ENCODE data around the gene AKIRIN2.

AKIRIN2 gene

GRCh38 chr6:87661016-87661415, 41.0 kb downstream of the AKIRIN2 start:
- Mint-ChIP-seq H3K9me3 (no peaks in the 10 kb centered on the region), H3K27ac (no peak overlapping the region), H3K4me1 (peaks cover 10% of the 10 kb centered on the region), H3K4me3 (no peak overlapping the region), H3K36me3 (ENCODE audit: low read depth) (peaks cover 30% of the 10 kb centered on the region), H3K27me3 (no peaks in the 10 kb centered on the region)
- DNase-seq (no peak), ATAC-seq (no peak)

DNA sequence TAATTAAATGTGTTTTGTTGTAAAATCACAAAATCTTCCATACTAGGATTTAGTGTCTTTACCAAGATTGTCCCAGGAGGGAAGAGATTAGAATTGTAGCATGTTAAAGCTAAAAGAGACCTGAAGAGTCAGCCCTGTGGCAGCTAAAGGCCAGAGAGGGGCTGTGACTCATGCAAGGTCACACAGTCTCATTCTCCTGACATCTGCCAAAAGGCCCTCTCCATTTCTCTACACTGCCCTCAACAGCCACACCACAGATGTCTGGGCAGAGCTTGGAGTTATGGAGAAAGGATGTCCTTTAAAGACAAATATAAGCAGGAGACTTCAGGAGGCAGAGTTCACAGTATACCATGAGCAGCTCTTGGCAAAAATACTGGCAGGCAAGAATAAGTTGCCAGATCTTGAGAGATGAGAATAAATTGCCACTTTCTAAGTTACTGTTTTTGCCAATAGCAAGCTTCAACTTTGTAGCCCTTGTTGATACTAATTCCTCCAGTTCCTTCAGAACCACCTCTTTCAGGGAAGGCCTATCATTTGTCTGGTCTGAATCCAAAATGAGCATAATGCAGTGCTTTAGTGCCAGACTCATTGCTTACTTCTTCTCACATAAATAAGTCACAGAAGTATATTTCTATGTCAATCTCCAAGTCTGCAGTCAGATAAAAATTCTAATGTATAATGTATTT, 41.7 kb downstream of the AKIRIN2 start:
- H3K4me3 Mint-ChIP-seq, result no peak overlapping the region
- no peaks in the 10 kb centered on the region for H3K9me3 Mint-ChIP-seq
- H3K36me3 Mint-ChIP-seq (ENCODE audit: low read depth), result peaks cover 28% of the 10 kb centered on the region
- H3K27me3 Mint-ChIP-seq, result no peaks in the 10 kb centered on the region
- H3K27ac Mint-ChIP-seq, result no peak overlapping the region
- H3K4me1 Mint-ChIP-seq, result peaks cover 10% of the 10 kb centered on the region
- no peak for DNase-seq
- ATAC-seq, result peak; percentile 68

- peaks cover 35% of the 10 kb centered on the region for H3K36me3 Mint-ChIP-seq (ENCODE audit: low read depth)
- no peak for ATAC-seq
- H3K4me3 Mint-ChIP-seq, result no peak overlapping the region
Measured at GRCh38 chr6:87658516-87658915, 43.5 kb downstream of the AKIRIN2 start.

GRCh38 chr6:87656857-87657256, 45.2 kb downstream of the AKIRIN2 start:
- Mint-ChIP-seq H3K27me3 (no peaks in the 10 kb centered on the region), H3K4me3 (no peak overlapping the region), H3K9me3 (no peaks in the 10 kb centered on the region), H3K4me1 (peaks cover 18% of the 10 kb centered on the region), H3K27ac (no peak overlapping the region), H3K36me3 (ENCODE audit: low read depth) (peaks cover 35% of the 10 kb centered on the region)
- no peak for DNase-seq
- no peak for ATAC-seq

More at GRCh38 chr6:87658516-87658915, 43.5 kb downstream of the AKIRIN2 start:
- no peak for DNase-seq
- no peaks in the 10 kb centered on the region for H3K9me3 Mint-ChIP-seq
- no peak overlapping the region for H3K27ac Mint-ChIP-seq
- H3K27me3 Mint-ChIP-seq, result no peaks in the 10 kb centered on the region
- H3K4me1 Mint-ChIP-seq, result peaks cover 10% of the 10 kb centered on the region

GRCh38 chr6:87655824-87656223, 46.2 kb downstream of the AKIRIN2 start:
- Mint-ChIP-seq H3K4me1 (peaks cover 18% of the 10 kb centered on the region), H3K27me3 (no peaks in the 10 kb centered on the region), H3K9me3 (no peaks in the 10 kb centered on the region), H3K36me3 (ENCODE audit: low read depth) (peaks cover 36% of the 10 kb centered on the region), H3K27ac (no peak overlapping the region), H3K4me3 (no peak overlapping the region)
- no peak for DNase-seq
- ATAC-seq, result no peak

- DNase-seq (no peak), ATAC-seq (no peak)
- Mint-ChIP-seq H3K4me3 (no peak overlapping the region), H3K9me3 (no peaks in the 10 kb centered on the region), H3K36me3 (ENCODE audit: low read depth) (peaks cover 34% of the 10 kb centered on the region), H3K4me1 (peaks cover 17% of the 10 kb centered on the region), H3K27ac (no peak overlapping the region), H3K27me3 (no peaks in the 10 kb centered on the region)
Measured at GRCh38 chr6:87654875-87655454, 47.1 kb downstream of the AKIRIN2 start.

DNA sequence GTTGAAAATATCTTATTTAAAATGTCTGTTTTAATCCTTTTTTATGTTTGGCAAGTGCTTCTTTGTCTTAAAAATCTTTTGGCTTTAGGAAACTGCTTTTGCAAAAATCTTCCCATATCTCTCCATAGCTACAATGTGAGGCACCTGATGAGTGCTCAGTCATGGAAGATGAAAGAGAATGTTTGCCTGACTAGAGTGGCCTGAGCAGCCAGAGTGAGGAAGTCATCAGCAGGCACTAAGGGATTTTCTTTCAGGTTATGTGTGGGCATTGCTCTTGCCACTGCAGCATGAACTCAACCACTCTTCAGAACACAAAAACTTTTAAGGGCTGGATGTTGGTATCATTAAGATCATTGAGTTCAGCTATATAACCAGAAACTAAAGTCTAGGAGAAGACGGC, 47.9 kb downstream of the AKIRIN2 start:
- H3K9me3 Mint-ChIP-seq, result no peaks in the 10 kb centered on the region
- DNase-seq, result no peak
- no peaks in the 10 kb centered on the region for H3K27me3 Mint-ChIP-seq
- H3K4me3 Mint-ChIP-seq, result no peak overlapping the region
- H3K4me1 Mint-ChIP-seq, result peaks cover 16% of the 10 kb centered on the region
- no peak overlapping the region for H3K27ac Mint-ChIP-seq
- peaks cover 29% of the 10 kb centered on the region for H3K36me3 Mint-ChIP-seq (ENCODE audit: low read depth)
- ATAC-seq, result no peak

DNA sequence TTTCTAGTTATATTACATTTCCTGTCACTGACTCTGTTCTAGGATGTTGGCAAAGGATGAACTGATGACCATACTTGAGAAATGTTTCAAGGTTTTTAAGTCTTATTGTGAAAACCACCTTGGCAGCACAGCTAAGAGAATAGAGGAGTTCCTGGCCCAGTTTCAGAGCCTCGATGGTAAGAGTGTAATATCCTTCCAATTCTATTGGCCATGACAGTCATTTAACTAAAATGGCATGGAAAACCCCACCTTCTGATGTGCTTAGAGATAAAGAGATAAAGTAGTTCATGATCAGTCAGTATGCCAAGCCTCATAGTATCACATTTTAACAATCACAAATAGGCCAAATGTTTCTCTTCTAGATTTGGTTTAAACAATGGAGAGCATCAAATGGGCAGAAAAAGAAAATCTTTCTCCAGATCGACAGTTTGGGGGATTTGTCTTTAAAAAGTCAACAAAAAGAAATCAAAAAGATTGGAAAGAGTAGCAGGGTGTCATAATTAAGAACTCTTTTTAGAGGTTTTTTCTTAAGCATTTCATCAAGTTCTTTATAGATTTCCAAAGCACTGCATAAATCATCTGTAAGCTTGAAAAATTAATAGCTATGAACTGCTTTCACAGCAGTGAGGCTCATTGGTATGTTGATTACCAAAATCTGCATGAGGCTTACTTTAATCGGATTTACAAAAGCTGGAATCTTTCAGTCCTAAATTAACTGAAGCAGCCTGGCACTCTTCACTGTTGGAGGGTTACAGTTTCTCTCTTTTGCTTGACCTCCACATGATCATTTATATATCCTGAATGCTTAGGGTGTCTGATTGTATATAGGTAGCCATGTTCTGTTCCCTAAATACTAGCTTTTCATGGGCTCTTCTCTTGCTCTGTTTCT, 48.7 kb downstream of the AKIRIN2 start:
- H3K27ac Mint-ChIP-seq, result no peak overlapping the region
- peak; percentile 78 for ATAC-seq

GRCh38 chr6:87645080-87645479, 57.0 kb downstream of the AKIRIN2 start:
- H3K9me3 Mint-ChIP-seq, result no peaks in the 10 kb centered on the region
- ATAC-seq (no peak), DNase-seq (no peak)
- no peaks in the 10 kb centered on the region for H3K27me3 Mint-ChIP-seq
- peaks cover 11% of the 10 kb centered on the region for H3K4me1 Mint-ChIP-seq
- H3K27ac Mint-ChIP-seq, result no peak overlapping the region
- peak overlapping the region; percentile 33 for H3K4me3 Mint-ChIP-seq
- peaks cover 6% of the 10 kb centered on the region for H3K36me3 Mint-ChIP-seq (ENCODE audit: low read depth)

More for the DNA sequence above, 48.7 kb downstream of the AKIRIN2 start:
- Mint-ChIP-seq H3K4me3 (no peak overlapping the region), H3K9me3 (no peaks in the 10 kb centered on the region), H3K4me1 (peaks cover 16% of the 10 kb centered on the region), H3K27me3 (no peaks in the 10 kb centered on the region), H3K36me3 (ENCODE audit: low read depth) (peaks cover 32% of the 10 kb centered on the region)
- DNase-seq, result no peak

GRCh38 chr6:87641065-87641692, 60.9 kb downstream of the AKIRIN2 start:
- H3K9me3 Mint-ChIP-seq, result no peaks in the 10 kb centered on the region
- H3K4me3 Mint-ChIP-seq, result no peak overlapping the region
- no peak overlapping the region for H3K27ac Mint-ChIP-seq
- H3K27me3 Mint-ChIP-seq, result no peaks in the 10 kb centered on the region
- DNase-seq, result no peak
- H3K4me1 Mint-ChIP-seq, result peaks cover 11% of the 10 kb centered on the region
- H3K36me3 Mint-ChIP-seq (ENCODE audit: low read depth), result peaks cover 19% of the 10 kb centered on the region
- ATAC-seq, result peak; percentile 59

DNA sequence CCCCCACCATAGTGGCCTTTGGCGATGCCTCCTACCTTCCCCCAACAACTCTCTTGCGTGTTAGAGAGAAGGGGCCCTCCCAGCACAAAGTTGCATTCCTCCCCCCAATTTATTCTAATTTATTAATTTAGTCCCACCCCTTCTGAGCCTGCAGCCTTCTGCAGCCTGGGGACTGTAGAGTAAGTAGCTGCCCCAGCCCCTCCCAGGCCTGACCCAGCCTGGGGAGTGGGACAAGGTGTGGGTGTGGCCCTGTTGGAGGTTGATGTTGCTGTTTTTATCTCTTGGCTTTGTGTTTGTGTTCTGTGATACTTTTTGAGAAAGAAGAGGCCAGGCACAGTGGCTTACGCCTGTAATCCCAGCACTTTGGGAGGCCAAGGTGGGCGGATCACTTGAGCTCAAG, 62.7 kb downstream of the AKIRIN2 start:
- ATAC-seq (no peak), DNase-seq (no peak)
- Mint-ChIP-seq H3K27me3 (no peaks in the 10 kb centered on the region), H3K27ac (no peak overlapping the region), H3K4me3 (no peak overlapping the region), H3K9me3 (no peaks in the 10 kb centered on the region), H3K4me1 (no peaks in the 10 kb centered on the region), H3K36me3 (ENCODE audit: low read depth) (peaks cover 25% of the 10 kb centered on the region)

DNA sequence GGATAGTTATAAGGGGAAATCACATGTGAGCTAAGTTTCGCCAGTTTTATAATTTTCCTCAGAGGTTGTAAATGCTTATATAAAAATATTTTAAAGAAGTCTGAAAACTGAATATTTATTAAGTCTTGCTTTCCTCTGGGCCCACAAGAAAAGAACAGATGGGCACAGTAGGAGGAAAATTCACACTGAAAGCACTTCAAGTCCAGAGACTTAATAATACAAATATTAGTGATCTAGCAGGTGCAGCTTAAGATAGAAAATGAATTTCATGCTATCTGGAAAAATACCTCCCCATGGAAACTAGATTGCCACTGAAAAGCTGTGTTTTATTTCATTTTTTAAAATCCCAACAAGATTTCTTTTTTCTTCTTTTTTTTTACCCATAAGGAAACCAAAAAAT, 64.9 kb downstream of the AKIRIN2 start:
- DNase-seq (no peak), ATAC-seq (no peak)
- H3K36me3 Mint-ChIP-seq (ENCODE audit: low read depth), result peaks cover 25% of the 10 kb centered on the region
- H3K27me3 Mint-ChIP-seq, result no peaks in the 10 kb centered on the region
- no peaks in the 10 kb centered on the region for H3K9me3 Mint-ChIP-seq
- no peak overlapping the region for H3K4me3 Mint-ChIP-seq
- no peak overlapping the region for H3K27ac Mint-ChIP-seq
- H3K4me1 Mint-ChIP-seq, result no peaks in the 10 kb centered on the region

DNA sequence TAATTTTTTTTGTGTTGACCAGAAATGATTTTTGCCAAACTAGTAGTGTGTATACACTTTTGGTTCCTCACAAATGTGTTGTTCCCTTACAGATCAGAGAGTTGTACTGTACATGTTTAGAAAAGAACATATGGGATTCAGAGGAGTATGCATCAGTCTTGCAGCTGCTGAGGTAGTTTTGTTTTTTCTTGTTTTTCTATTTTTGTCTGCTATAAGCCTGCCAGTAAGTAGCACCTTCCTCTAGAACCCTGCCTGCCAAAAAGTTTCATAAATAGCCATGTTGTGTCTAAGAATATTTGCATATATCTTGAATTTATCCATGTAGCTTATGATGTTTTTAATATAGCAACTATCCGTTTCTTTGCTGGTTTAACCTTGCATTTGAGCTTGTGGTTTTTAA, 65.7 kb downstream of the AKIRIN2 start:
- Mint-ChIP-seq H3K9me3 (no peaks in the 10 kb centered on the region), H3K36me3 (ENCODE audit: low read depth) (peaks cover 25% of the 10 kb centered on the region), H3K4me3 (no peak overlapping the region), H3K27ac (no peak overlapping the region), H3K4me1 (no peaks in the 10 kb centered on the region), H3K27me3 (no peaks in the 10 kb centered on the region)
- no peak for DNase-seq
- ATAC-seq, result no peak

DNA sequence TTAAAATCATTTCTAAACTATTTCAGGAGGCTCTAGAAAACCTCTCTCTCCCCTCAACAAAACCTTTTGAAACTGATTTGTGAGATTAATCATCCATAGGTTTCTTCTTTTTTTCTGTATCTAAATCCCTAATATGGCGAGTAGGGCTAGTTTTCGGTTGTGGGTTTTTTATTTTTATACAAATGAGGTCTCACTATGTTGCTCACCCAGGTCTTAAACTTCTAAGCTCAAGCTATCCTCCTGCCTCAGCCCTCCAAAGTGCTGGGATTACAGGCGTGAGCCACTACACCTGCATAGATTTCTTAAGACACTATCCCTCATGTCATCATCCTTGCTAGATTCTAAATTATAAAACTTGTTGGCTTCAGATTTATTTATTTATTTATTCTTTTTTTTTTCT, 68.2 kb downstream of the AKIRIN2 start:
- no peak overlapping the region for H3K4me3 Mint-ChIP-seq
- DNase-seq, result no peak
- no peak overlapping the region for H3K27ac Mint-ChIP-seq
- H3K36me3 Mint-ChIP-seq (ENCODE audit: low read depth), result peaks cover 21% of the 10 kb centered on the region
- no peak for ATAC-seq
- H3K27me3 Mint-ChIP-seq, result no peaks in the 10 kb centered on the region
- H3K9me3 Mint-ChIP-seq, result no peaks in the 10 kb centered on the region
- no peaks in the 10 kb centered on the region for H3K4me1 Mint-ChIP-seq

Data from activated naive CD8-positive, alpha-beta T cell treated with anti-CD3 and anti-CD28 coated beads, Interleukin-2, amount 50 U/mL, for 24 hours (primary cell).